ENCODE results near the gene NACA2.

- TF ChIP-seq CTCF (conservative IDR thresholded peaks at IDR 0.05) (no peak), EZH2 (IDR thresholded peaks at IDR 0.05; ENCODE audit: low read depth) (no peak)
Measured at GRCh38 chr17:61575352-61575975, 15.6 kb downstream of the NACA2 start.

All from PC-9 (cell line).